Glomerular visceral epithelial cell (primary cell): Measurements from ENCODE around the gene PHKA2.
A peak's percentile ranks its signal among the peaks of the same experiment; 100 is the strongest.
"Not testable (repeated sequence)": the region's sequence is repeated elsewhere in the genome, so short reads cannot be mapped to it uniquely, and the experiment has no call there.

Experiments
- DNase-seq: peaks from one replicate; pipeline ENCODE4 v3.0.0-alpha.2; 2016; ENCODE audit errors: extremely low spot score

Gene PHKA2

DNA sequence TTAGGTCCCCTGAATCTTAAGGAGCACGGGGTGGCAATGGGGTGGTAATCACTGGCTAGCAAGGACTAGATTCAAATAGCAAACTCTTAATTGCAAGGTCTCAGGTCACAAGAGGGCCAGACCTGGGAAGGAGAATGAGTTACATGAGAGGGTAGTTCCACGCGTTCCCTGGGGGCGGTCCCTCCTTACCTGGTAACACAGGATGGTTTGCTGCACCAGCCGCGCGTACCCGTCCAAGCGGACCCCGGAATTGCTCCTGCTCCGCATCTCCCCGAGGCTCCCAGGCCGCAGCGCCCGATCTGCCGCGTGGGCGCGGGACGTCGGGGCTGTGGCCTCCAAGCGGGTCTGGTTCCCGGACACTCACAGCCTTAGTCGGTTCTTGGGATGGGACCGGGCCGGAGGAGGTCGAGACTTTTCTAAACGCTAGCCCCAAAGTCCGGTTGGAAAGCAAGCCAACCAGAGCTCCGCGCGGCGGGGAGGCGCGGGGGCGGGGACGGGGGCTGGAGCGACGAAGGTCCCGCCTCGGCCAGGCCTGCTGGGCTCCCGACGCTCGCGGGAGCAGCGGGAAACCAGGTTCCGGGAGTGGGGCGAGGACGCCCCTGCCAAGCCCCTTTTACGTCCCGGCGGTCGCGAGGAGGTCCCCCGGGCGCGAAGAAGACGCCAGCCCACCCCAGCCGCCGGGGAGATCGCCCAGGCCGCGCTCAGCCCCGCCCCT, at the start of gene PHKA2:
Gene PHKA2, minus strand, starts transcription at position 449 of the 715 bp plus-strand sequence. Its CDS starts 182 bp downstream, at position 267.
- DNase-seq = no peak

GRCh38 chrX:19030805-19031204, 46.9 kb upstream of the PHKA2 start:
- no peak for DNase-seq

DNA sequence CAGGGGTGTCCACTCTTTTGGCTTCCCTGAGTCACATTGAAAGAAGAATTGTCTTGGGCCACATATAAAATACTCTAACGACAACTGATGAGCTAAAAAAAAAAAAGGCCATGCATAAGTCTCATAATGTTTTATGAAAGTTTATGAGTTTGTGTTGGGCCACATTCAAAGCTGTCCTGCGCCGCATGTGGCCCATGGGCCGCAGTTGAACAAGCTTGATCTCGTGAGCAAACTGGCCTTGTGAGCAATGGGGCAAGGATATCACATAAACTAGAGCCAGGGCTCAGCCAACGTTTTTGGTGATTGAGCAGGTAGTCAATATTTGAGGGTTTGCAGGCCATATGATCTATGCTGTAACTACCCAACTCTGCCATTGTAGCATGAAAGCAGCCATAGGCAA, 44.6 kb upstream of the PHKA2 start:
- no peak for DNase-seq

- DNase-seq = no peak
Observed at GRCh38 chrX:19024366-19024765, 40.5 kb upstream of the PHKA2 start.

GRCh38 chrX:19019996-19020395, 36.1 kb upstream of the PHKA2 start:
- no peak for DNase-seq

DNA sequence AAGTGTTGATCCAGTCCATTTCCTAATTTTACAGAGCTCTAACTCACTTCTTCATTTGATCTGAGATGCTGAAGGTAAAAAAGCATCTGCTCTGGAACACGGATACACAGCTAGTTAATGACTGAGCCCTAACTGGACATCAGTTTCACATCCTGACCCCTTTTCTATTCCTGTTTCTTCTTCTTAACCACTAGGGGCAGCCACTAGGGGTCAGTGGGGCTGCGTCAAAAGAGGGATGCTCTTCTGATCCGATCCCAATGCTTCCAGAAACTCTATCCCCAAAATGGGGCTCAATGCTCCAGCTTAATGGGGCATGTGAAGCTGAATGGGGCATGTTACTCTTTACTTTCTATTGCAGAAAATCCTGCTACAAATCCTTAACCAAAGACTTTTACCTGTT, 33.4 kb upstream of the PHKA2 start:
- DNase-seq = peak; percentile 10

GRCh38 chrX:19016614-19017013, 32.7 kb upstream of the PHKA2 start:
- DNase-seq = not testable (repeated sequence)

DNA sequence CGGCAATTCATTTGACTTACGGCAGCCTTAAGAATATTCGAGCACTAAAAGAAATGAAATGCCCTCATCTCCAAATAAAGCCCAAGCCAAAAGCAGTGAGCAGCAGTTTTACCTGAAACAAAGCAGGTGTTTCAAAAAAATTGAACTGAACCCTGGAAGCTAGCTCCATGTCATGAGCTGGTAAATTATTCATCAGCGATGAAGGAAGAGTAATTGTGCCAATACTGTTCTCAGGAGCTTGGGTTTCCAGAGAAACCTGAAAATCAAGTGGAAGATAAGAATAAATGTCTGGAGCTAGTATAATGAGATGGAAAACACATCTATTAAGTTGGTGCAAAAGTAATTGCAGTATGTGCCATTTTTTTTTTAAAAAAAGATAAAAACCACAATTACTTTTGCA, 24.0 kb upstream of the PHKA2 start:
- no peak for DNase-seq

DNA sequence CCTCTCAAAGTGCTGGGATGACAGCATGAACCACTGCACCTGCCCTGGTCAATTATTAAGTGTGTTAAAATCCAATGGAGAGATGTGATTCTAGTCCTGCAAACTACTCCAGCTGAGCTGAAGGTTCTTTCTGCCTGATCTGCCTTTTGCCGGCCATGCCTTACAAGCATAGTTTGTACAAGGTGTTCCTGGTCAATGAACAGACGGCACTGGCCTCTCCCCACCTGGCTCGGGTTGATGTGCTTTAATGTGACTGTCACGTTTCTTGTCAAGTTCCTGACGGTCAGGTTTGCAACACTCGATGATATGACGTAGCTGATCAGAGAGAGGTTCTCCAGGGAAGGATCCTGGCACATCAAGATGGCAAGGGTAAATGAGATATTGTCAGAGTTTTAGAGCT, 23.1 kb upstream of the PHKA2 start:
- DNase-seq = no peak

- no peak for DNase-seq
Observed at GRCh38 chrX:19005909-19006308, 22.0 kb upstream of the PHKA2 start.

DNA sequence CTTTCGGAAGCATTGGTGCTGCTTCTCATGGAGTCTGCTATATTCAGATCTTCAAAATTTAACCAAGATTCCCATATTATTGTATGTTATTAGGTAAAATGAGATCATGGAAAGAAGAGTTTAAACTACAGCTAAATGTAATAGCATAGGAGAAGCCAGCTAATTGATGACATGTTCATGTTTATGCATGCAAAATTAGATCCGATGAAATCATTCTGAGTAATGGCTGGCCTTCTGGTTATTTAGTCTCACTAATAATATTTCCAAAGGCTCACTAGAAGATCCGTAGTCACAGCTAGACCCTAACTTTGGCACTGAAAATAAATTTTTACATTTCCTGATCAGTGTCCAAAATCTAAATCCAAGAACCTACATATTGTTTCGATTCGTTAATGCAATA, 19.8 kb upstream of the PHKA2 start:
- DNase-seq = no peak

- no peak for DNase-seq
Observed at GRCh38 chrX:18998653-18999052, 14.7 kb upstream of the PHKA2 start.

DNA sequence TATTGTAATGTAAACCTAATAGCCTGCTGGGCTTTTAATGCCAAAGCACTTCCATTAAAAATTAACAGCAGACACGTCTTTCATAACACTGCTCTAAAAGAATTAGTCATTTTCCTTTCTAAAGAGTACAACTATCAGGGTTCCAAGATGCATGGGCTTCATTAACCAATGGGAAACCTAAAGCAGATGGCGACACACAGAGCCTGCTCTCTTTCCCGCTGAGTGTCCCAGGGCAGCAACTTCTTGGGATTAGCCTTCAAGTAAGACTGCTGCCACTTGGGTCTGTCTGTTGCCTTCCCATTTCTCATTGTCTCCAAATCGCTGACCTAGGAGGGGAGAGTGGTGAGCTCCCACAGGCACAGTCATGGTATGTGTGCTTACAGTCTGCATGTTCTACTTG, 14.0 kb upstream of the PHKA2 start:
- DNase-seq = peak; percentile 19

GRCh38 chrX:18996536-18996935, 12.6 kb upstream of the PHKA2 start:
- DNase-seq = no peak

GRCh38 chrX:18995221-18995620, 11.3 kb upstream of the PHKA2 start:
- peak; percentile 38 for DNase-seq

DNA sequence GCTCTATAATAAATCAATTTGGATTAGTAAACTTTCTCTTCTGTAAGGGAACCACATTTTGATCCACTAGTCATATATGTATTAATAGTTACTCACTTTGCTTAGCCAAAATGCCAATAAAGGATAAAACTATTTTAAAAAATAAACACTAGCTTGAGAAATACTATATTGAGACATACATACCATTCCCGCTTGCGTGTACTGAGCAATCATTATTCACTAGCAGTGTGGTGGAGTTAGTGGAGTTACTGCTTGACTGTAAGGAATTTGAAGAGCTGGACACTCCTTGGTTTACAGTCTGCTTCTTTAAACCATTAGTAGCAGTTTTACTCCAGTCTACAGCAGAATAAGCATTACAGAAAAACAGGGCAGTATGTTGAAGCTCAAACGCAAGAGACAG, 10.8 kb upstream of the PHKA2 start:
- DNase-seq = peak; percentile 41

- no peak for DNase-seq
Observed at GRCh38 chrX:18992829-18993228, 8.9 kb upstream of the PHKA2 start.

DNA sequence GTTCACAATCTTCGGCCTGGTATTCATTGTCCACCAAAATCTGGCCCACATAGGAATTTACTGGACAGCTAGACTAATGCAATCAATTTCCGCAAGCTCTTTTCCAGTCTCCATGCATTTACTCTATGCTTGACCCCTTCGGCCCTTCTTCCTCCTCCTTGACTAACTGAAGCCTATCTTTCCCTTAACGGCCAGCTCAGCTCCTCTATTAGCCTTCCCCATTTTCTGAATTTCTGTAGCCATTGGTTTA, 1.2 kb upstream of the PHKA2 start:
- no peak for DNase-seq

GRCh38 chrX:18984381-18985185, 669 bp upstream of the PHKA2 start:
- peak; percentile 76 for DNase-seq

DNA sequence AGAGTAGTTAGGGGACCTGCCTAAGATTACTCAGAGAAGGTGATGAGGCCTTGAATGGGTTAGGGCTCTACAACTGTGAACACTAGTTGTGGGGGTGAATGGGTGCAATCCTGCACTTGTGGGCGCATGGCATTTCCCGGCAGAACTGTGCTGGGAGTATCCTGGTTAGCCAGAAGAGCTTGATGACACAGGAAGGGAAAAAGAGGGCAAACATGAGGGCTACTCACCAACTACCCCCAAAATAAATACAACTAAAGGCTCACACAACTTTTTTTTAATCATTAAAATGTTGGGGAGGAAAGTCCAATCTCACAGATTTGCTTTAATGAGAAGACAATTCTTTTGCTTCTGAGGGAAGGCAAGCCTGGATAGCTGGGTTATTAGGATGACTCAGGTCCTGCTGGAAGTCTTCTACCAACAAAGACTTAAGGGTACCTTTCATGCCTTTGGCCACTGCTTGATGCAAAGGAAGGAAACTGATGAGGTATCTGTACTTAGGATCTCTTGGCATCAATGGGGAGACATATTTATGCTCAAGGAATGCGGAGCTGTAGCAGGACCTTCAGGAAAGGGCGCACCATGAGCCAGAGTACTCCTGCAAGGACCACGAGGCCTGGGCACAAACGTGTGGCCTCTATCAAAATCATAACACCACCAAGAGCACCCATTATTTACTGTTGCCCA, 2.6 kb downstream of the PHKA2 start:
- DNase-seq = no peak

DNA sequence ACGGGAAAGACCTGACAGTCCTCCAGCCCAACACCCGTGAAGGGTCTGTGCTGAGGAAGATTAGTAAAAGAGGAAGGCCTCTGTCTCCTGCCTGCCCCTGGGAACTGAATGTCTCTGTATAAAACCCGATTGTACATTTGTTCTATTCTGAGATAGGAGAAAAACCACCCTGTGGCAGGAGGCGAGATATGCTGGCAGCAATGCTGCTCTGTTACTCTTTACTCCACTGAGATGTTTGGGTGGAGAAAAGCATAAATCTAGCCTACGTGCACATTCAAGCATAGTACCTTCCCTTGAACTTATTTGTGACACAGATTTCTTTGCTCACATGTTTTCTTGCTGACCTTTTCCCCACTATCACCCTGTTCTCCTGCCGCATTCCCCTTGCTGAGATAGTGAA, 3.7 kb downstream of the PHKA2 start:
- DNase-seq = not testable (repeated sequence)

- DNase-seq = no peak
Observed at GRCh38 chrX:18974993-18975392, 8.9 kb downstream of the PHKA2 start.
